Measurements from ENCODE around the gene SCN2A.
A peak's percentile ranks its signal among the peaks of the same experiment; 100 is the strongest.
"Not testable (repeated sequence)": the region's sequence is repeated elsewhere in the genome, so short reads cannot be mapped to it uniquely, and the experiment has no call there.

SCN2A gene

GRCh38 chr2:165348441-165348840, 109.2 kb downstream of the SCN2A start:
- DNase-seq: no peak

- no peak for DNase-seq
Measured at GRCh38 chr2:165349181-165349580, 110.0 kb downstream of the SCN2A start.

GRCh38 chr2:165357758-165358157, 118.5 kb downstream of the SCN2A start:
- peak; percentile 42 for DNase-seq

- DNase-seq: no peak
Measured at GRCh38 chr2:165361514-165361913, 122.3 kb downstream of the SCN2A start.

- DNase-seq: no peak
Measured at GRCh38 chr2:165369131-165369897, 130.1 kb downstream of the SCN2A start.

- DNase-seq: no peak
Measured at GRCh38 chr2:165369898-165370296, 130.7 kb downstream of the SCN2A start.

- DNase-seq: no peak
Measured at GRCh38 chr2:165371356-165371755, 132.1 kb downstream of the SCN2A start.

- DNase-seq: no peak
Measured at GRCh38 chr2:165373278-165374010, 134.2 kb downstream of the SCN2A start.

GRCh38 chr2:165376571-165376975, 137.4 kb downstream of the SCN2A start:
- DNase-seq: no peak

GRCh38 chr2:165382362-165382761, 143.1 kb downstream of the SCN2A start:
- DNase-seq: no peak

- no peak for DNase-seq
Measured at GRCh38 chr2:165390875-165391274, 151.7 kb downstream of the SCN2A start.

- DNase-seq: no peak
Measured at GRCh38 chr2:165391791-165392190, 152.6 kb downstream of the SCN2A start.

- not testable (repeated sequence) for DNase-seq
Measured at GRCh38 chr2:165398603-165399002, 159.4 kb downstream of the SCN2A start.

GRCh38 chr2:165401285-165401852, 162.2 kb downstream of the SCN2A start:
- DNase-seq: peak; percentile 88

GRCh38 chr2:165402162-165402561, 162.9 kb downstream of the SCN2A start:
- DNase-seq: no peak

- DNase-seq: no peak
Measured at GRCh38 chr2:165406173-165406572, 167.0 kb downstream of the SCN2A start.

GRCh38 chr2:165407466-165407865, 168.3 kb downstream of the SCN2A start:
- no peak for DNase-seq

- DNase-seq: no peak
Measured at GRCh38 chr2:165408186-165408585, 169.0 kb downstream of the SCN2A start.

GRCh38 chr2:165410276-165410675, 171.1 kb downstream of the SCN2A start:
- no peak for DNase-seq

- no peak for DNase-seq
Measured at GRCh38 chr2:165414187-165414586, 175.0 kb downstream of the SCN2A start.

GRCh38 chr2:165417009-165417408, 177.8 kb downstream of the SCN2A start:
- no peak for DNase-seq

- DNase-seq: no peak
Measured at GRCh38 chr2:165420231-165420630, 181.0 kb downstream of the SCN2A start.

GRCh38 chr2:165423081-165423480, 183.9 kb downstream of the SCN2A start:
- no peak for DNase-seq

GRCh38 chr2:165425556-165425955, 186.3 kb downstream of the SCN2A start:
- DNase-seq: no peak
